Lower leg skin (tissue), 4 donors: ENCODE data around the gene PIGQ. TPM values are rescaled to one million over a fixed set of nuclear protein-coding genes. Genes with fewer than 3 reads are reported as not detected.

Experiments
- DNase-seq, 2 donors: peaks; one replicate each; pipeline ENCODE4 v3.0.0-alpha.2; 2019; ENCODE audit warnings: low spot score in 2 of 2
- H3K4me3 ChIP-seq: fragments of 200-600 bp; sonication (generic); 2 replicates; pipeline ENCODE4 v1.5.1; 2017; ENCODE audit warnings: mild to moderate bottlenecking, low read depth; ENCODE audit not compliant: poor library complexity, severe bottlenecking
- CTCF ChIP-seq, 3 donors: fragments of 450-650 bp; IDR thresholded peaks; one replicate each; pipeline ENCODE4 v1.5.1; 2016; ENCODE audit warnings: antibody characterized with exemption in 3 of 3, mild to moderate bottlenecking in 3 of 3, moderate library complexity in 2 of 3
- POLR2A ChIP-seq, 2 donors: fragments of 450-650 bp; IDR thresholded peaks; one replicate each; pipeline ENCODE4 v1.6.1; 2016 to 2017; ENCODE audit warnings: antibody characterized with exemption in 2 of 2, mild to moderate bottlenecking in 1 of 2, moderate library complexity in 1 of 2
- WGBS, 2 donors: methylation state at CpG; one replicate each; pipeline ENCODE4 v1.1.5; 2018; 5-methylcytosine and 5-hydroxymethylcytosine counted together
- intact Hi-C: fragments of 100-400 bp; cut with DNase I; formaldehyde crosslinking; loops from one replicate; pipeline ENCODE4 v1.15.0; 2023; ENCODE audit warnings: low total_unique reads
- total RNA-seq, 4 donors: library from RNA; depleted of rRNA; stranded (reverse); fragments of >200 nt; gene quantifications; one replicate each; pipeline ENCODE4 v1.1.0, GENCODE V29; 2016

Gene PIGQ
- 10 to 100 TPM; 33.2 to 46.1 (median 43.5) TPM for total RNA-seq

GRCh38 chr16:569445-570254 is at the start of gene PIGQ:
Gene PIGQ (plus strand): TSS chr16:569968. CDS start chr16:574075, 4,107 bp downstream.
- intact Hi-C loops, result no loop called here
- TF ChIP-seq CTCF (IDR thresholded peaks at IDR 0.05), result no peak
- TF ChIP-seq POLR2A (IDR thresholded peaks at IDR 0.05), result no peak
- 3 to 5% methylated on average over 11 to 23 of the region's 87 CpGs for WGBS, 2 donors
- peak; percentile 51 to 93 for DNase-seq
- peak within 1 kb of the TSS; percentile 81 for H3K4me3 ChIP-seq

GRCh38 chr16:520847-521246 is 48.9 kb upstream of the PIGQ start:
- intact Hi-C loops, result no loop called here
- 90 to 93% methylated on average over 12 to 13 of the region's 13 CpGs for WGBS, 2 donors
- H3K4me3 ChIP-seq, result no peak overlapping the region
- DNase-seq, result no peak
- TF ChIP-seq POLR2A (IDR thresholded peaks at IDR 0.05) (no peak), CTCF (IDR thresholded peaks at IDR 0.05) (no peak)

- peak in 1 of 2 donors; percentile 57 for DNase-seq
- WGBS, 2 donors, result 52 to 62% methylated on average over 27 to 34 of the region's 34 CpGs
- TF ChIP-seq POLR2A (IDR thresholded peaks at IDR 0.05), result no peak
- H3K4me3 ChIP-seq, result no peak overlapping the region
- intact Hi-C loops, result no loop called here
These were observed 48.2 kb upstream of the PIGQ start for GRCh38 chr16:521381-522210.

GRCh38 chr16:522320-523096 is 47.3 kb upstream of the PIGQ start:
- DNase-seq, result no peak
- no peak for TF ChIP-seq POLR2A (IDR thresholded peaks at IDR 0.05)
- TF ChIP-seq CTCF (IDR thresholded peaks at IDR 0.05), result no peak
- 52 to 62% methylated on average over 23 of the region's 23 CpGs for WGBS, 2 donors
- intact Hi-C loops, result no loop called here
- H3K4me3 ChIP-seq, result no peak overlapping the region

GRCh38 chr16:523097-523741 is 46.5 kb upstream of the PIGQ start:
- 94 to 95% methylated on average over 21 to 22 of the region's 22 CpGs for WGBS, 2 donors
- TF ChIP-seq CTCF (IDR thresholded peaks at IDR 0.05), result no peak
- no peak for TF ChIP-seq POLR2A (IDR thresholded peaks at IDR 0.05)
- DNase-seq, result no peak
- intact Hi-C loops, result no loop called here
- H3K4me3 ChIP-seq, result no peak overlapping the region
